ENCODE measurements around the gene KCNJ6. TPM values are rescaled to one million over a fixed set of nuclear protein-coding genes. Genes with fewer than 3 reads are reported as not detected.

The KCNJ6 gene
- total and polyA plus RNA-seq, 10 of the 15 experiments (the other 5 are each of a cell fraction or from before 2014, with no cell fraction given), result 0.03 to 0.07 (median 0.04) TPM; not detected in 7

DNA sequence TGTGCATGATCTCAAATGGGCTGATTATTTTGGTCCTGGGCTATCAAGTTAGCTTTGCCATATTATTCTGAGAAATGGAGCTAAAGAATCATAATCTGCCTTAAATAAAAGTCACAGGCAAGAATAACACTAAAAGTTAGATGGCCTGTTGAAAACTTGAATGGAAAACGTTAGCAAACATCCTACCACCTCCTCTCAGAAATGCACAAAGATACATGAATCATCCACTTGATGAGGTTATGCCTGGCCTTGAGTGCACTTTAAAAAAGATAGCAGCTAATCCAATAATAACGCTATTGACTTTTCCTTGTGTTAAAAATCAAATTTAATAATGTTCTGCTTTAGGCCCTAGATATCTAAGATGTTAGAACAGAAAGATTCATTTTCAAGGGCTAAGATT lies 108.0 kb downstream of the KCNJ6 start:
- Histone ChIP-seq H3K4me2 (ENCODE audit: control insufficient read depth, insufficient read depth) (no peak overlapping the region), H3K9ac (ENCODE audit: control insufficient read depth, insufficient read depth, low read length) (no peak overlapping the region), H4K20me1 (ENCODE audit: control insufficient read depth, insufficient read depth) (no peaks in the 10 kb centered on the region), H3K4me1 (ENCODE audit: control insufficient read depth, insufficient read depth, low read length) (no peaks in the 10 kb centered on the region), H3K27me3 (replicated peaks in 1 of 2; ENCODE audit: control insufficient read depth in 2 of 2, insufficient read depth in 2 of 2, low read length in 1 of 2) (no peaks in the 10 kb centered on the region), H3K36me3 (ENCODE audit: control insufficient read depth in 2 of 2, insufficient read depth in 2 of 2, low read length in 1 of 2) (no peaks in the 10 kb centered on the region), H3K4me3 (no peak overlapping the region), H2AFZ (ENCODE audit: control insufficient read depth, low read depth, low read length) (no peak overlapping the region), H3K79me2 (ENCODE audit: control insufficient read depth, insufficient read depth, low read length) (no peaks in the 10 kb centered on the region), H3K9me3 (replicated peaks; ENCODE audit: control insufficient read depth, insufficient read depth, low read length) (no peaks in the 10 kb centered on the region), H3K27ac (ENCODE audit: control insufficient read depth, insufficient read depth) (no peak overlapping the region)
- TF ChIP-seq SMAD1 (IDR thresholded peaks at IDR 0.05; ENCODE audit: low read depth, partially characterized antibody) (no peak), ZBED1 (IDR thresholded peaks at IDR 0.05; ENCODE audit: borderline replicate concordance) (no peak), GATAD2B (conservative IDR thresholded peaks at IDR 0.05; ENCODE audit: low read depth) (no peak), NKRF (conservative IDR thresholded peaks at IDR 0.05) (no peak), NFYB (IDR thresholded peaks at IDR 0.05; ENCODE audit: insufficient read depth, low read depth, low read length) (no peak), TCF12 (IDR thresholded peaks at IDR 0.05; ENCODE audit: low read depth, low read length) (no peak), EED (IDR thresholded peaks at IDR 0.05; ENCODE audit: low read depth) (no peak), TAF1 (IDR thresholded peaks at IDR 0.05; ENCODE audit: borderline replicate concordance, low read depth, low read length) (no peak), IKZF1 (conservative IDR thresholded peaks at IDR 0.05) (no peak), SREBF2 (IDR thresholded peaks at IDR 0.05; ENCODE audit: low read length) (no peak)
- TF ChIP-seq, protein P1, sequence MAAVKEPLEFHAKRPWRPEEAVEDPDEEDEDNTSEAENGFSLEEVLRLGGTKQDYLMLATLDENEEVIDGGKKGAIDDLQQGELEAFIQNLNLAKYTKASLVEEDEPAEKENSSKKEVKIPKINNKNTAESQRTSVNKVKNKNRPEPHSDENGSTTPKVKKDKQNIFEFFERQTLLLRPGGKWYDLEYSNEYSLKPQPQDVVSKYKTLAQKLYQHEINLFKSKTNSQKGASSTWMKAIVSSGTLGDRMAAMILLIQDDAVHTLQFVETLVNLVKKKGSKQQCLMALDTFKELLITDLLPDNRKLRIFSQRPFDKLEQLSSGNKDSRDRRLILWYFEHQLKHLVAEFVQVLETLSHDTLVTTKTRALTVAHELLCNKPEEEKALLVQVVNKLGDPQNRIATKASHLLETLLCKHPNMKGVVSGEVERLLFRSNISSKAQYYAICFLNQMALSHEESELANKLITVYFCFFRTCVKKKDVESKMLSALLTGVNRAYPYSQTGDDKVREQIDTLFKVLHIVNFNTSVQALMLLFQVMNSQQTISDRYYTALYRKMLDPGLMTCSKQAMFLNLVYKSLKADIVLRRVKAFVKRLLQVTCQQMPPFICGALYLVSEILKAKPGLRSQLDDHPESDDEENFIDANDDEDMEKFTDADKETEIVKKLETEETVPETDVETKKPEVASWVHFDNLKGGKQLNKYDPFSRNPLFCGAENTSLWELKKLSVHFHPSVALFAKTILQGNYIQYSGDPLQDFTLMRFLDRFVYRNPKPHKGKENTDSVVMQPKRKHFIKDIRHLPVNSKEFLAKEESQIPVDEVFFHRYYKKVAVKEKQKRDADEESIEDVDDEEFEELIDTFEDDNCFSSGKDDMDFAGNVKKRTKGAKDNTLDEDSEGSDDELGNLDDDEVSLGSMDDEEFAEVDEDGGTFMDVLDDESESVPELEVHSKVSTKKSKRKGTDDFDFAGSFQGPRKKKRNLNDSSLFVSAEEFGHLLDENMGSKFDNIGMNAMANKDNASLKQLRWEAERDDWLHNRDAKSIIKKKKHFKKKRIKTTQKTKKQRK (IDR thresholded peaks at IDR 0.05; ENCODE audit: low read depth, low read length), result no peak
- FAIRE-seq, result no peak
- in situ Hi-C loops (cut with MboI), result loop anchor here (10.0 kb wide), 1 partner anchor 63 kb away; no protein-coding TSS in a partner anchor
- SMC1A ChIA-PET (ENCODE audit: uncharacterized antibody, unreplicated experiment), result interaction anchor here (0.6 kb wide), 1 partner anchor 9 kb away, joined by 3 read pairs; no protein-coding TSS in a partner anchor
- POLR2A ChIA-PET, result no interaction called here
- WGBS (ENCODE audit: insufficient coverage, insufficient replicate concordance, low lambda C conversion rate, missing lambda C conversion rate), result 0% methylated on average over 2 of the region's 2 CpGs
- RAD21 ChIA-PET (ENCODE audit: unreplicated experiment), result no interaction called here
- no TSS peak for BruUV-seq (replicated peaks)
- intact Hi-C loops (cut with micrococcal nuclease; ENCODE audit: unreplicated experiment), result no loop called here
- DNase-seq (ENCODE audit: low read depth, low spot score), result no peak
- no peak for ATAC-seq
- CTCF ChIA-PET, result no interaction called here

Data from GM12878 (cell line).